Measurements from ENCODE around the gene MACF1.

The MACF1 gene

DNA sequence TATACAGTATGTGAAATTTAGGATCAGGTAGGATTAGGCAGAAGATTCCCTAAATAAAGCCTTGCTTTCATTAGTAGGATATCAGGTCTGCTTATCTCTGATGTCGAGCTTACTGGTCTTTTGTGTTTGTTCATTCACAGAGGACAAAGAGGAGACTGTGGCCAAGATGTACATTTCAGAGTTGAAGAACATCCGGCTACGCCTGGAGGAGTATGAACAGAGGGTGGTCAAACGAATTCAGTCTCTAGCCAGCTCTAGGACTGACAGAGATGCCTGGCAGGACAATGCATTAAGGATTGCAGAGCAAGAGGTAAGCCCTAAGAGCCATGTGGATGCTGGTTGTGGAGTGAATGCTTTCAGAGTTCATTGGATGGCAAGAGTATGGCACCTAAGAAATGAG is 106.2 kb downstream of the MACF1 start:
- no peak for DNase-seq

DNA sequence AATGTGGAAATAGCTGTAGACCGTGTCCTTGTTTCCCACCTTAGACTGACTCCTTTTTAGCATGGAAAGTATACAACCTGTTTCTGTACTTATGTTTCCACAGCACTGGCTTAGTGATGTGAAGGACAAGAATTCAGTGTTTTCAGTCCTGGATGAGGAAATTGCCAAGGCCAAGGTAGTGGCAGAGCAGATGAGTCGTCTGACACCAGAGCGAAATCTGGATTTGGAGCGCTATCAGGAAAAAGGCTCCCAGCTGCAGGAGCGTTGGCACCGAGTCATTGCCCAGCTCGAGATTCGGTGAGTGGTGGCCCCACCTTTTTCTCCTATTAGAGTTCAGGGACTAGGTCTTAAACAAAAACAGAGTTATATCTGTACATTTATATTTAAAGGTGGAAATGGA is 112.6 kb downstream of the MACF1 start:
- no peak for DNase-seq

DNA sequence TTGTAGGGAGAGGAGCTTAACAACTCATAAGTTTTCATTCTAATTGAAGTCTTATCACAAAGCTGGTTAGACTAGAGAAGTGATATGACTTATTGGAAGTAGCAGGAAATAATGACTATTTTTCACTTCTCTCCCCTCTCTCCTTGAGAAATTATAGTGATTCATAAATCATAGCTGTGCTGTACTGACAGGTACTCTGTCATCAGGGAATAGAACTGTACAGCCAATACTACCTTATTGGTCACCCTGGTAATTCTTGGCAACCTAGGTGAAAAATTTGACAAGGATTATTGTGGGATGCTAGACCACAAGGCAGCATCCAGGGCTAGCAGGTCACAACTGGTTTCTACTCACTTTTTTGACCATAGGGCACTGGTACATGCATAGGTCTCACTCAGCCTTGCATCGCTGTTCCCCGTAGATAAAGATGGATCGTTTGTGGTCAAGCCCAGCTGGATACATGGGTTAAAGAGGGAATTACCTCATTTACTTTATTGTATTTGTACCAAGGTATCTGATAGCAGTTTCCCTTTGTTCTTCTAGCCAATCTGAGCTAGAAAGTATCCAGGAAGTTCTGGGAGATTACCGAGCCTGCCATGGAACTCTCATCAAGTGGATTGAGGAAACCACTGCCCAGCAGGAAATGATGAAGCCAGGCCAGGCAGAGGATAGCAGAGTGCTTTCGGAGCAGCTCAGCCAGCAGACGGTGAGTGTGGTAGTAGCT is 113.6 kb downstream of the MACF1 start:
- DNase-seq = no peak

DNA sequence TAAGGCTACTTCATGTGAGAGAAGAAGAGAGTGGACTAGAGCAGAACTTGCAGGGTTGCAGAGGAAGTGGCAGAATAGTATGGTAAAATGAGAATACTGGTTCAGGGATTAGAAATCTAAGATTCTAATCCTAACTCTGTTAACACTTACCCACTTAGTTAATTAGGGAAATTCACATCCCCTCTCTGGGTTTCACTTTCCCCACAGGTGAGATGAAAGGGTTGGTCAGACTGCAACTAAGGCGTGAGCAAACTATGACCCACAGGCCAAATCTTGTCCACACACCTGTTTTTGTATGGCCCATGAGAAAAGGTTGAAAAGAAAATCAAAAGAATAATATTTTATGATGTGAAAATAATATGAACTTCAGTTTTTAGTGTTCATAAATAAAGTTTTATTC is 117.5 kb downstream of the MACF1 start:
- DNase-seq = no peak

DNA sequence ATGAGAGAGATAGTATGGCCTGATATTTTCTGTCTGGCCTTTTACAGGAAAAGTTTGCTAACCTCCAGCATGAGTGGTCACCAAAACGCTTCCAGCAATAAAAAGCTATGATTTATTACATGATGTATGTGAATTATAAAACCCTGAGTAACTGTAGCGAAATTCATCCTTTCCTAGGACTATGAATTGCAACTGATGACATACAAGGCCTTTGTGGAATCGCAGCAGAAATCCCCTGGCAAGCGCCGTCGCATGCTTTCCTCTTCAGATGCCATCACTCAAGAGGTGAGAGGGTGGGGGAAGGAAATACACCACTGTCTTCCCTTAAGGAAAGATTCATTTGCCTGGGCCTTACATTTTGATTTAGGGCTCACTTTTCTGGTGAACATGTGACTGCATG is 117.9 kb downstream of the MACF1 start:
- DNase-seq = no peak

DNA sequence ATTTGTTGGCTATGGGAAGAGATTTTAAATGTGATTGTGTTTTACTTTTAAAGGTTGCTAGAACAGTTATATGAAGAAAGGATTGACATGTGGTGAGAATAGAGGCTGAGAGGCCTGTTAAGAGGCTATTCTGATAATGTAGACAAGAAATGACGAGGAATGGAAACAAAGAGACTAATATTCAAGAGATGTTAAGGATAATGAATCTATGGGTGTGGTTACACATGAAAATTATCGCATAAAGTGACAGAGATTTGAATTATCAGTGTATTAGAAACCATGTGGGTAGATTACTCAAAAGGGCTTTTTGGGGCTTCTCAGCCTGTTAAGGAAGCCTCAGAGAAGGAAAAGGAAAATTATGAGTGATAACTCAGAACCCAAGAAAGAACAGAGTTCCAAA is 120.4 kb downstream of the MACF1 start:
- DNase-seq = no peak

DNA sequence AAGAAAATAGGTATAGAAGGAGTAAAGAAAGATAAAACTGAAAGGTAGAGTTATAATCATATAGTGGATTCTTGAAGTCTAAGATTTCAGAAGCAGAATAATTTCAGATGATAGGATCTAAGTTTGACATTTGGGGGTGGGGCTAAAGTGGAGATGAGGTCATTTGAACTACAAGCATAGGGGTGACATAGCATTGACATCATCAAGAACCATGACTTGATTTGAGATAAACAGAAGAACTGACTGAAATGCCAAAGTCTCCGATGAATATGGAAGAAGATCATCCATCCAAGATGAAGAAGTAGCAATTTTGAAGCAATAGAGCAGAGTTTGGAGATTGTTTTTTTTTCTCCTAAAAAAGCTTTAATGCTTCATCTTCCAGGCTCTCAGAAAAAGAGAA is 122.3 kb downstream of the MACF1 start:
- peak; percentile 30 to 60 (median 46) for DNase-seq

DNA sequence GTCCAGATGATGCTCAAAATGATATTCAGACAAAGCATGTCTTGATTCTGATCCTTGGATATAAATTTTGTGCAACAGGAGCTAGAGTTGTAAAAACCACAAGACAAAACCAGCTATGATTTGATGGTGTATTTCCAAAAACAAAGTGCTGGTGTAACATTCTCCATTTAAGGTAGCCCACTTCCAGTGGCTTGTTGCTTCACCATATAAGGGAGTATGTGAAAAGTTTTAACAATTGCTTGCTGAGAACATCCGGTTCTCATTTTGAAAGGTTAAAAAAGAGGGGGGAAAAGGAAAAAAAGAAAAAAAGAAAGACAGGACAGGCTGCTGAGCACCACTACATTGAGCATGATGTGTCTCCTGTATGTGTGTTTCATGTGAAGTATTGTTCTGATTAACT is 123.6 kb downstream of the MACF1 start:
- DNase-seq = no peak

DNA sequence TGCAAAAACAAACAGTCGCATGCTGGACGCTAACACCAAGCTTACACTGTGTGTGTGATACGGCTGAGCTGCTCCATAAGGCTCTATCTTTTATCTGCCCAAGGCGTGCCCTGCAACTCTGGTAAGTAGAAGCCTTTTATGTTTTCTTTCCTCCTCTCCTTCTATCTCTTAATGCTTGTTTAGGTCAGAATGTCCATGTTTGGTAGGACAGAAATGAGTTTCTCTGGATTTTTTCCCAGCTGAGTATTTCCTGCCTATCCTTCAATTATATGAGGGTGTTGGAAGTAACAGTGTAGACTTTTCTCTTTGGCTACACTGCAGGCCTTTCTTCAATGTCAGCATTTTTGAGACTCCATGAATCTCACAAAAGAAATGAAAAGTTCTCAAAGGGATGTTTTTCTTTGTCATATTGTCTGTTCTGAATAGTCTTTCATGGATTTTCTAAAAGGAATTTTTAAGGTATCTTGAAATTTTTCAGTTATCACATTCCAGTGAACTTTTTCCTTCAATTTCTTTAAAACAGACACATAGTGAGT is 124.2 kb downstream of the MACF1 start:
- no peak for DNase-seq

DNA sequence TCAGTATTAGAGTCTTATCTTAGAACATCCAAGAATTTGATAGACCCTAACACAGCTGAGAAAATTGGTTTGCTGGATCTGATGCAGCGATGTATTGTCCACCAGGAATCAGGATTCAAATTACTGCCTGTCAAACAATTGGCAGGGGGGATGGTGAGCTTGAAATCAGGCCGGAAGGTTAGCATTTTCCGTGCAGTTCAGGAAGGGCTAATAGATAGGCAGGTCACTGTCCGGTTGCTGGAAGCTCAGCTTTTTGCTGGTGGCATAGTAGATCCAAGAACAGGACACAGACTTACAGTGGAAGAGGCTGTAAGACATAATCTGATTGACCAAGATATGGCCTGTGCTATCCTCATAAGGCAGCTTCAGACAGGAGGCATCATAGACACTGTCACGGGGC is 127.2 kb downstream of the MACF1 start:
- DNase-seq = no peak

DNA sequence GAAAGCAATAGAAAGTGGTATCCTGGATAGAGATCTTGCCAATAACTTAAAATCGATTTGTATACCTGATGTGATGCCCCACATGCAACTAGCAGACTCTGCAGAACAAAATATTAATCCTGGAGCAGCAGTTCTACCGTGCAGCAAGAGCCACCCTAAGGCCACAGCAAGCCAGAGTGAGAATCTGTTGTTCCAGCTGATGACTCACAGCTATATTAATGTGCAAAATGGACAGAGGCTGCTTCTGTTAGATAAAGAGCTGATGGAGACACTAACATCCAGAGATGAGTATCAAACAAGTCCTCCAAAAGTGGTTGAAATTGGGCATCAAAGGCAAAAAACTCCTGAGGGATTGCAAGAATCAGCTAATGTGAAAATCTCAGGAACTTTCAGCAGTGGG is 127.8 kb downstream of the MACF1 start:
- no peak for DNase-seq

DNA sequence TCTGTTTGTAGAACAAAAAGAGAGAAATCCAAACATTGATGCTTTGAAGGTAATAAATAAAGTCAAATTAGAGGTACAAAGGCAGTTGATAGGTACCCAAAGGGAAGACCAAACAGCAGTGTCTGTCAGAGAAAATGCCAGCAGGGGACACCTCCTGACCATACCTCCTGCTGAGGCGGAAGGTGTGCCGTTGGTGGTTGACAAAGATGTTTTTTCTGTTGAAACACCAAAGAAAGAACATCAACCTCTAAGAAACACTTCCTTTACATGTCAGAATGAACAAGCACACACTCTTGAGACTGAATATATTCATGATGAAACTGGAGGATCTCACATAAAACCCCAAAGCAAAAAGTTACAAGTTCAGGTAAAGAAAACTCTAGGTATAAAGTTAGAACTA is 128.3 kb downstream of the MACF1 start:
- DNase-seq = no peak

DNA sequence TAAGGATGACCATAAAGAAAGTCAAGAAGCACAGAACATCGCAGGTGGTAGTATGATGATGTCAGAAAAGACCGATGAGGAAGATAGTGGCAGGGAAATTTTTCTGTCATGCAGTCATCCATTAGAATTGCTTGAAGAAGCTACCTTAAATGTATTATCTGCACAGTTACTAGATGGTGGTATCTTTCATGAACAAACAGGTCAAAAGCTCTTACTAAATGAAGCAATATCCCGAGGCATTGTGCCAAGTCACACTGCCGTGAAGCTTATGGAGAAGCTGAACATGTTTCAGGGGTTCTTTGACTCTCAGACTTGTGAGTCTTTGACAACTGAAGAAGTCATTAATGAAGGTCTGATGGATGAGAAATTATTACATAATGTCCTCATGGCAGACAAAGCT is 128.8 kb downstream of the MACF1 start:
- peak; percentile 9 to 41 (median 21) for DNase-seq

DNA sequence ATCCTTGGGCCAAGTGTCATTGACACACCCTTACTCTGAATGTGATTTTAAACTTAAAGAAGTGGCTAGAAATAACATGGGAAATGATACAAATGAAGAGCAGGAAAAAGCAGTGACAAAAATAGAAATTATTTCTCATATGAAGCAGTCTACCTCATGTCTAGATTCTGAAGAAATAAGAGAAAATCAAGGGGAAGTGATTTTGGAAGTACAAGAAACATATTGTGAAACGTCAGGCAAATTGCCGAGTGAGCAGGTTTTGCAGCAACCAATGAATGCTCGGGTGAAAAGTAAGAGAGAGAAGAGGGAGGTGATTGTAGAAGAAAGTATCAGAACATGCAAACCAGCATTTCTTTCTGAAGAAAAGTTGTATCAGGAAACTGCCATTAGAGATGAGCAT is 130.7 kb downstream of the MACF1 start:
- peak; percentile 55 to 77 (median 76) for DNase-seq

DNA sequence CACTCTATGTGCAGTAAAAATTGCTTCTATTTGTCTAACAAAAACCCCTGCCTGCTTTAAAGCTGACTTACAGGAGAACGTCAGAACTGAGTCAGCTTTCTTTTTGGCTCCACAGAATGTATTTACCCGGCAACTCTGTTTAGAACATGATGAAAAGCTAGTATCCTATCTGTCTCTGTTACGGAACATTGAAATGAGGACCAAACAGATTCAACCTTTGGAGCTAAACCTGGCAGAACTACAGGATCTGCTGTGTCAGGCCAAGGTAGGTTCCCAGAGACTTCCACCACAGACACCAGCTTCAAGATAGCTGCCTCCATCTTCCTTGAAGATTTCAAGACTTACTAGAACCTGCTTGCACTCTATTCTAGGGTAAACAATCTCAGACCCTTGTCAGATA is 132.6 kb downstream of the MACF1 start:
- no peak for DNase-seq

DNA sequence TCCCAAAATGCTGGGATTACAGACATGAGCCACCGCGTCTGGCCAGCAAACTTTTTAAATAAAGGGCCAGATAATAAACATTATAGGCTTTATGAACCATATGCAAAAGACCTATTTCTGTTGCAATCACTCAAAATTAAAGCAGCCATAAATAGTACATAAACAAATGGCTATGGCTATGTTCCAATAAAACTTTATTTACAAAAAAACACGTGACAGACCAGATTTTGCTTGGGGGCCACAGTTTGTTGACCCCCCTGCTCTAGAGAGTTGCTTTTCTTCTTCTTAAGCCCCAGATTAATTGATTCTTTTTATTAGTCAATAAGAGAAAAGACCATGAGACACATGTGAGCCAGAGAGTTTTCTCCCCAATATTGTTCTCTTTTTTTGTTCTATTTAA is 138.3 kb downstream of the MACF1 start:
- no peak for DNase-seq

DNA sequence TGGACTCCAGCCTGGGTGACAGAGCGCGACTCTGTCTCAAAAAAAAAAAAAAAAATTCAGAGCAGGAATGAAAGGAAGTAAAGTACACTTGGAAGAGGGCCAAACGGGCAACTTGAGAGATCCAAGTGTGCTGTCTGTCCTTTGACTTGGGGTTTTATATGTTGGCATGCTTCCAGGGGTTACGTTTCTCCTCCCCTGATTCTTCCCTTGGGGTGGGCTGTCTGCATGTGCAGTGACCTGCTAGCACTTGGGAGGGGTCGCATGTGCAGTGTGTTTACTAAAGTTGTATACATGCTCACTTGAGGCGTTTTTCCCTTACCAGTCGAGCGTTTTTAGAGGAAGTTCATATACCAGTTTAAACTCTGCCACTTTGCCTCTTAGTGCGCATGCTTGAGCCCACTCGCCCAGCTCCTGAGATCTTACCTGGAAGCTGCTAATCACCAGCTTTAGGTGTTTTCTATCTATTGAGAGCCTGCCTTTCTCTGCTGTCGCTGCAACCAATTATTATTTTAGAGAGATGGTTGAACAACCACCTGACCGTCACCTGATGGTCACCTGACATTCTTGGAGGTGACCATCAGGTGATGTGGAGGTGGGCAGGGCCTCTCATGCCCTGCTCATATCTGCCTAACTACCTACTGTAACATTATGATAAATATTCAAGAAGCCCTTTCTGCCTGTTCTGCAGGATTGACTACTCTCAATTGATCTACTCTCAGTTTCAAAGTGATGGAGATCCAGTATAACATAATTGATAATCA is 140.1 kb downstream of the MACF1 start:
- DNase-seq = no peak

DNA sequence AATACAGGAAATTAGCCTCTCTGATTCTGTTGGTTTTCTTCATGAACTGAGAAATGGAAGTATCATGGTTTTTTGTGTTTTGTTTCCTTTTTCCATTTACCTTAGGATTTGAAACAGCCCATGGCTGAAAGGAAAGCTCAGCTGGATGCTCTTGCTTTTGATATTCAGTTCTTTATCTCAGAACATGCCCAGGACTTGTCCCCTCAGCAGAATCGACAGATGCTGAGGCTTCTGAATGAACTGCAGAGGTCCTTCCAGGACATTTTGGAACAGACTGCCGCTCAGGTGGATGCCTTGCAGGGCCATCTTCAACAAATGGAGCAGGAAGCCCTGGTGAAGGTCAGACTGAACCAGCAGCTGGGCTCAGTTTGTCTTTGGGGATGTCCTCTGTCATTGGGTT is 142.4 kb downstream of the MACF1 start:
- no peak for DNase-seq

DNA sequence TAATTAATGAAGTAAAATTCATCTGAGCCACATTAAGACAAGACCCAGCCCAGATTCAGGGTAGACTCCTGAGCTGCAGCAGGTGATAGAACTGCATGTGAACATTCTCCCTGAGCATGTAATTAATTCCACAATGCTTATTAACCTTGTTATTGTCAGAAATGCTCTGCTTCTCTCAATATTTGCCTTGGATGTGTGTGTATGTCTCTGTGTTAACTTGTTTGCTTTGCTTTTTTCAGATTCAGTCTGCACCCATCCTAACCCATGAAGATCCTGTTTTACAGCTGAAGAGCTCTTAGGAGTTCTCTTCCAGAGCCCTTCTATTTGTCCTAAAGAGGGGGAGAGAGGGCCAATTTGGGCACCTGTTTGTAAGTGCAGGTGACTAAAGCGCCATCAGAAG is 143.8 kb downstream of the MACF1 start:
- no peak for DNase-seq

DNA sequence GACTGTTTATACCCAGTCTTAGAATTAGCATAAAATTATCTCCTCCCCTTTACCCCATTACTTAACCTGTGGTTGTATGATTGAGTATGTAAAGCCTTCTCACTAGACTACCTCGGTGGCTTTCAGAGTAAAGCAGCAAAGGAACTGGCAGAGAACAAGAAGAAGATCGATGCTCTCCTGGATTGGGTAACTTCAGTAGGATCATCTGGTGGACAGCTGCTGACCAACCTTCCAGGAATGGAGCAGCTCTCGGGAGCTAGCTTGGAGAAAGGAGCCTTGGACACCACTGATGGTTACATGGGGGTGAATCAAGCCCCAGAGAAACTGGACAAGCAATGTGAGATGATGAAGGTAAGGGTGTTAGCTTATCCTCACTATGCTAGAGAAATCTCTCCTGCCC is 148.4 kb downstream of the MACF1 start:
- DNase-seq = no peak

DNA sequence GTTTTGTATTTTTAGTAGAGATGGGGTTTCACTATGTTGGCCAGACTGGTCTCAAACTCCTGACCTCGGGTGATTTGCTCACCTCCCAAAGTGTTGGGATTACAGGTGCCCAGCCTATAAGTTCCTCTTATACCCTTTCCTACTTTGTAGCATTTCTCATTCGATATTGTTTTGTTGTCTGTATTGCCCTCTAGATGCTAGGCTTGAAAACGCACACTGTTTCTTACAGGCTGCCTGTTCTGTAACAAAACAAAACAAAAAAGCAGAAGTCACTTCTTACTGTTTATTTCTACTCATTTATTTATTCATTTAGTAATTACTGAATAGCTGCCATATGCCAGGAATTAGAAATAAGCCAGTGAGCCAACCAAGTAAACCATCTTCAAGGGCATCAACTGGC is 150.1 kb downstream of the MACF1 start:
- peak; percentile 9 to 39 (median 28) for DNase-seq

DNA sequence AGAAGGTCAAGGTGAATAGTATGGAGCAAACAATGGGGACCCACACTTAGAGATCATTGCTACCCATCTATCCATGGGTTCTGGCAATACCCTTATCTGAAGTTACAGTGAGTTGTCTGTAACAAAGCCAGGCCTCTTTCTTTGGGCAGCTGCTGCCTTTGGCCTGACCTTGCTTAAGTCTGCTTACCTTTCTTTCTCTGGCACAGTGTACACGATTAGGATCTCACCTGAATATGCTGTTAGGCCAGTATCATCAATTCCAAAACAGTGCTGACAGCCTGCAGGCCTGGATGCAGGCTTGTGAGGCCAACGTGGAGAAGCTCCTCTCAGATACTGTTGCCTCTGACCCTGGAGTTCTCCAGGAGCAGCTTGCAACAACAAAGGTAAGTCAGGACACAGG is 154.0 kb downstream of the MACF1 start:
- DNase-seq = no peak

DNA sequence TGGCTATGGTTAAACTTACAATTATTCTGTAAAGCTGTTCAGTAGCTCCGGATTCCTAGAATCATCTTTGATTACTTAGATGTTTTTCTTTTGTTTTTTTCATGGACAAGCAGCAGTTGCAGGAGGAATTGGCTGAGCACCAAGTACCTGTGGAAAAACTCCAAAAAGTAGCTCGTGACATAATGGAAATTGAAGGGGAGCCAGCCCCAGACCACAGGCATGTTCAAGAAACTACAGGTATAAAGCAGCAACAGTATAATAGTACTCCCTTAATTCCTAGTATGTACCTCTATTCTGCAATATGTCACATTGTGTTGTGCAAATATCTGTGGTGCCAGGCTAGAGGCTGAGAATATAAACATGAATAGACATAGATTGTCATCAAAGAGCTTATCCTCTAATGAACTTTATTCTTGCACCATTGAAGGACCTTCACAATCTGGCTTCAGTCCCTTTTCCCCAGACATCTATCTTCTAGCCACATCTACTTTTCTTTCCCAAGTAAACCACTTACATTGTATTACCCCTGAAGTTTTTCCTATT is 154.6 kb downstream of the MACF1 start:
- DNase-seq = no peak

DNA sequence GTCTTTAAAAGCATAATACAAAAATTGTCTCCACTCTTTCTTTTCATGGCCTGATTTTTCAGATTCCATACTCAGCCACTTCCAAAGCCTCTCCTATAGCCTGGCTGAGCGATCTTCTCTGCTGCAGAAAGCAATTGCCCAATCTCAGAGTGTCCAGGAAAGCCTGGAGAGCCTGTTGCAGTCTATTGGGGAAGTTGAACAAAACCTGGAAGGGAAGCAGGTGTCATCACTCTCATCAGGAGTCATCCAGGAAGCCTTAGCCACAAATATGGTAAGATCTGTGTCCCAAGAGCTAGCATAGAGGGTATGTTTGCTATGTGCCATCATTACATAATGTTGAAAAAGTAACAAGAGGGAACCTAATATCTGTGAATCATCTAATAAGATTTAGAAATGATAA is 156.2 kb downstream of the MACF1 start:
- DNase-seq = peak; percentile 51 to 77 (median 64)
